GM23338 (cell line): ENCODE data around the gene NEK7.

Source experiments
- CREB1 ChIP-seq: fragments of 250-450 bp; sonication (Bioruptor Pico); IDR thresholded peaks from 2 replicates; pipeline ENCODE4 v1.5.0; 2020; ENCODE audit warnings: low read depth, mild to moderate bottlenecking, moderate library complexity
- EZH2 ChIP-seq: fragments of 200-600 bp; sonication (generic); IDR thresholded peaks from one replicate; pipeline ENCODE4 v1.8.0; 2017; ENCODE audit warnings: antibody characterized with exemption, mild to moderate bottlenecking, low read depth; ENCODE audit not compliant: unreplicated experiment
- EZH2phosphoT487 ChIP-seq: fragments of 200-600 bp; sonication (generic); IDR thresholded peaks from one replicate; pipeline ENCODE4 v1.8.1; 2018; ENCODE audit warnings: antibody characterized with exemption; ENCODE audit not compliant: unreplicated experiment
- JUNB ChIP-seq: IDR thresholded peaks from one replicate; pipeline ENCODE4 v1.6.1; 2016; ENCODE audit warnings: antibody characterized with exemption; ENCODE audit not compliant: unreplicated experiment
- NANOG ChIP-seq: IDR thresholded peaks from 2 replicates; pipeline ENCODE4 v1.6.1; 2016; ENCODE audit warnings: antibody characterized with exemption, borderline replicate concordance
- POLR2AphosphoS5 ChIP-seq: IDR thresholded peaks from 2 replicates; pipeline ENCODE4 v1.6.1; 2016; ENCODE audit warnings: antibody characterized with exemption, low read depth
- STAT1 ChIP-seq: IDR thresholded peaks from one replicate; pipeline ENCODE4 v1.6.1; 2016; ENCODE audit warnings: antibody characterized with exemption; ENCODE audit not compliant: unreplicated experiment
- ZNF114 ChIP-seq: fragments of 250-450 bp; sonication (Bioruptor Pico); IDR thresholded peaks from 2 replicates; pipeline ENCODE4 v1.5.0; 2020; ENCODE audit warnings: mild to moderate bottlenecking, moderate library complexity
- ZNF331 ChIP-seq: fragments of 250-450 bp; sonication (Bioruptor Pico); IDR thresholded peaks from 2 replicates; pipeline ENCODE4 v1.5.0; 2020; ENCODE audit warnings: low read depth, mild to moderate bottlenecking, moderate library complexity
- TF ChIP-seq, protein P1 (sequence below), 2 experiments: fragments of 200-600 bp in 1 of 2; sonication (generic) in 1 of 2; conservative IDR thresholded peaks; 2 replicates each; pipeline versions ENCODE4 v1.5.1 to v1.6.1; 2016 to 2017; ENCODE audit warnings: antibody characterized with exemption in 2 of 2, low read depth in 2 of 2, mild to moderate bottlenecking in 2 of 2, moderate library complexity in 1 of 2
- TF ChIP-seq, protein P2 (sequence below): IDR thresholded peaks from one replicate; pipeline ENCODE4 v1.6.1; 2018; ENCODE audit warnings: antibody characterized with exemption; ENCODE audit not compliant: unreplicated experiment

DNA sequence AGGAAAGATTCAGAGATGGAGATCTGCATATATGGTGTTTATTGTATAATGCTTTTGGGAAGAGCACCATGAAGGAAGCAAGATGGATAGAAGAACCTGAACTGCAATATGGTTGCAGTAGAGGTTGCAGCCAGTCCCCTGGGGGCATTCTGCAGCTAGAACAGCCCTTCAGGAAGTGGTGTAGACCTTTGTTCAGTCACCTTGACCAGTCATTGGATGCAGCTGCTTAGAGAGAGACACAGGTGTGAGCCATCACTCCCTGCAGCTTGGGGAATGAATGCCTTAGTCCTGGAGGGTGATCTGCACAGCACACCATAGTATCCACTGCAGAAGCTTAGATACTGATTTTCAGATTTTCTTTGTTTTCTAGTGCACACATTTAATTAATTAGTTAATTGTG lies 42.3 kb downstream of the NEK7 start:
- TF ChIP-seq, protein P1, sequence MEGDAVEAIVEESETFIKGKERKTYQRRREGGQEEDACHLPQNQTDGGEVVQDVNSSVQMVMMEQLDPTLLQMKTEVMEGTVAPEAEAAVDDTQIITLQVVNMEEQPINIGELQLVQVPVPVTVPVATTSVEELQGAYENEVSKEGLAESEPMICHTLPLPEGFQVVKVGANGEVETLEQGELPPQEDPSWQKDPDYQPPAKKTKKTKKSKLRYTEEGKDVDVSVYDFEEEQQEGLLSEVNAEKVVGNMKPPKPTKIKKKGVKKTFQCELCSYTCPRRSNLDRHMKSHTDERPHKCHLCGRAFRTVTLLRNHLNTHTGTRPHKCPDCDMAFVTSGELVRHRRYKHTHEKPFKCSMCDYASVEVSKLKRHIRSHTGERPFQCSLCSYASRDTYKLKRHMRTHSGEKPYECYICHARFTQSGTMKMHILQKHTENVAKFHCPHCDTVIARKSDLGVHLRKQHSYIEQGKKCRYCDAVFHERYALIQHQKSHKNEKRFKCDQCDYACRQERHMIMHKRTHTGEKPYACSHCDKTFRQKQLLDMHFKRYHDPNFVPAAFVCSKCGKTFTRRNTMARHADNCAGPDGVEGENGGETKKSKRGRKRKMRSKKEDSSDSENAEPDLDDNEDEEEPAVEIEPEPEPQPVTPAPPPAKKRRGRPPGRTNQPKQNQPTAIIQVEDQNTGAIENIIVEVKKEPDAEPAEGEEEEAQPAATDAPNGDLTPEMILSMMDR (conservative IDR thresholded peaks at IDR 0.05; ENCODE audit: low read depth in 2 of 2), result no peak
- TF ChIP-seq, protein P2, sequence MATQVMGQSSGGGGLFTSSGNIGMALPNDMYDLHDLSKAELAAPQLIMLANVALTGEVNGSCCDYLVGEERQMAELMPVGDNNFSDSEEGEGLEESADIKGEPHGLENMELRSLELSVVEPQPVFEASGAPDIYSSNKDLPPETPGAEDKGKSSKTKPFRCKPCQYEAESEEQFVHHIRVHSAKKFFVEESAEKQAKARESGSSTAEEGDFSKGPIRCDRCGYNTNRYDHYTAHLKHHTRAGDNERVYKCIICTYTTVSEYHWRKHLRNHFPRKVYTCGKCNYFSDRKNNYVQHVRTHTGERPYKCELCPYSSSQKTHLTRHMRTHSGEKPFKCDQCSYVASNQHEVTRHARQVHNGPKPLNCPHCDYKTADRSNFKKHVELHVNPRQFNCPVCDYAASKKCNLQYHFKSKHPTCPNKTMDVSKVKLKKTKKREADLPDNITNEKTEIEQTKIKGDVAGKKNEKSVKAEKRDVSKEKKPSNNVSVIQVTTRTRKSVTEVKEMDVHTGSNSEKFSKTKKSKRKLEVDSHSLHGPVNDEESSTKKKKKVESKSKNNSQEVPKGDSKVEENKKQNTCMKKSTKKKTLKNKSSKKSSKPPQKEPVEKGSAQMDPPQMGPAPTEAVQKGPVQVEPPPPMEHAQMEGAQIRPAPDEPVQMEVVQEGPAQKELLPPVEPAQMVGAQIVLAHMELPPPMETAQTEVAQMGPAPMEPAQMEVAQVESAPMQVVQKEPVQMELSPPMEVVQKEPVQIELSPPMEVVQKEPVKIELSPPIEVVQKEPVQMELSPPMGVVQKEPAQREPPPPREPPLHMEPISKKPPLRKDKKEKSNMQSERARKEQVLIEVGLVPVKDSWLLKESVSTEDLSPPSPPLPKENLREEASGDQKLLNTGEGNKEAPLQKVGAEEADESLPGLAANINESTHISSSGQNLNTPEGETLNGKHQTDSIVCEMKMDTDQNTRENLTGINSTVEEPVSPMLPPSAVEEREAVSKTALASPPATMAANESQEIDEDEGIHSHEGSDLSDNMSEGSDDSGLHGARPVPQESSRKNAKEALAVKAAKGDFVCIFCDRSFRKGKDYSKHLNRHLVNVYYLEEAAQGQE, result no peak
- TF ChIP-seq EZH2, result no peak
- no peak for TF ChIP-seq POLR2AphosphoS5
- TF ChIP-seq EZH2phosphoT487, result no peak
- TF ChIP-seq NANOG, result no peak
- no peak for TF ChIP-seq JUNB
- TF ChIP-seq ZNF114 (CRISPR knock-in tag), result no peak
- no peak for TF ChIP-seq ZNF331 (CRISPR knock-in tag)
- TF ChIP-seq CREB1 (CRISPR knock-in tag), result no peak
- no peak for TF ChIP-seq STAT1
